GM12892 (cell line): ENCODE data around the gene CD44.

Source experiments
- POLR2A ChIP-seq: IDR thresholded peaks from 2 replicates; pipeline ENCODE4 v1.6.1; 2011; ENCODE audit warnings: low read depth, low read length, control low read depth
- POLR2AphosphoS5 ChIP-seq: IDR thresholded peaks from 2 replicates; pipeline ENCODE4 v1.6.1; 2011; ENCODE audit warnings: low read depth, low read length, control low read depth
- TAF1 ChIP-seq: IDR thresholded peaks from 2 replicates; pipeline ENCODE4 v1.6.1; 2011; ENCODE audit warnings: low read depth, mild to moderate bottlenecking, control low read depth, low read length, borderline replicate concordance

DNA sequence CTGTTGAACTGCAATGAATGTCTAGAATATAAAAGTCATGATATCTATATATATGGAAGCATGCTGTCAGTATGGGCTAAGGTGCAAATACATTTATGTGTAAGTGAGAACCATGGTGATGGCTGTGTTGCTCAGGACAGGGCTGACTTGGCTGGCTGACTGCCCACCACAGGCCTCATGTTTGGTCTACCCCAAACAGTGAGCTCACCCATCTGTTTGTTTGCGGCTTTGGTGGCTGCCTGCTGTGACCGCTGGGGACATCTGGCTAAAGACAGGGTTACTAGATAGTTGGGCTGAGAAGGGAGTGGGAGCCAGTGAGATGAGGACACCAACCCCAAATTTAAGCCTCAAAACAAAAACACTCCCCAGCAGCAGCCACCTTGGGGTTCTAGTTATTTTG lies 6.3 kb downstream of the CD44 start:
- TF ChIP-seq POLR2A: 0 out of 2 replicates have a peak, but pooled peaks have one; percentile 51
- TF ChIP-seq POLR2AphosphoS5: peak; percentile 73; the same call in 1 of the 2 replicates
- TF ChIP-seq TAF1: no peak
